Thyroid gland (tissue), 4 donors: ENCODE measurements around the gene USP3.
A peak's percentile ranks its signal among the peaks of the same experiment; 100 is the strongest.

ENCODE experiments used
- CTCF ChIP-seq, 6 experiments: fragments of 200-600 bp in 3 of 6; fragments of 450-650 bp in 3 of 6; sonication (generic) in 3 of 6; IDR thresholded peaks; one replicate each; pipeline ENCODE4 v1.5.1; 2016 to 2019; ENCODE audit warnings: antibody characterized with exemption in 6 of 6, mild to moderate bottlenecking in 2 of 6, inconsistent platforms in 1 of 6, moderate library complexity in 1 of 6
- POLR2A ChIP-seq, 2 donors: fragments of 450-650 bp; IDR thresholded peaks; one replicate each; pipeline ENCODE4 v1.6.1; 2017; ENCODE audit warnings: antibody characterized with exemption in 2 of 2, mild to moderate bottlenecking in 2 of 2, moderate library complexity in 1 of 2

GRCh38 chr15:63599401-63600000 is 95.1 kb downstream of the USP3 start:
- TF ChIP-seq CTCF (IDR thresholded peaks at IDR 0.05) (peak in 5 of 6 experiments; percentile 19 to 75 (median 70)), POLR2A (IDR thresholded peaks at IDR 0.05) (peak in 1 of 2 donors; percentile 16)
